HG03432 (cell line): Measurements from ENCODE around the gene PTF1A.
"Not testable (repeated sequence)": the region's sequence is repeated elsewhere in the genome, so short reads cannot be mapped to it uniquely, and the experiment has no call there.

Experiments
- ATAC-seq: cut with Tn5 transposase; IDR thresholded peaks from one replicate; pipeline ENCODE4 v1.9.1; 2021; ENCODE audit warnings: mild to moderate bottlenecking, moderate library complexity; ENCODE audit not compliant: unreplicated experiment

The PTF1A gene

DNA sequence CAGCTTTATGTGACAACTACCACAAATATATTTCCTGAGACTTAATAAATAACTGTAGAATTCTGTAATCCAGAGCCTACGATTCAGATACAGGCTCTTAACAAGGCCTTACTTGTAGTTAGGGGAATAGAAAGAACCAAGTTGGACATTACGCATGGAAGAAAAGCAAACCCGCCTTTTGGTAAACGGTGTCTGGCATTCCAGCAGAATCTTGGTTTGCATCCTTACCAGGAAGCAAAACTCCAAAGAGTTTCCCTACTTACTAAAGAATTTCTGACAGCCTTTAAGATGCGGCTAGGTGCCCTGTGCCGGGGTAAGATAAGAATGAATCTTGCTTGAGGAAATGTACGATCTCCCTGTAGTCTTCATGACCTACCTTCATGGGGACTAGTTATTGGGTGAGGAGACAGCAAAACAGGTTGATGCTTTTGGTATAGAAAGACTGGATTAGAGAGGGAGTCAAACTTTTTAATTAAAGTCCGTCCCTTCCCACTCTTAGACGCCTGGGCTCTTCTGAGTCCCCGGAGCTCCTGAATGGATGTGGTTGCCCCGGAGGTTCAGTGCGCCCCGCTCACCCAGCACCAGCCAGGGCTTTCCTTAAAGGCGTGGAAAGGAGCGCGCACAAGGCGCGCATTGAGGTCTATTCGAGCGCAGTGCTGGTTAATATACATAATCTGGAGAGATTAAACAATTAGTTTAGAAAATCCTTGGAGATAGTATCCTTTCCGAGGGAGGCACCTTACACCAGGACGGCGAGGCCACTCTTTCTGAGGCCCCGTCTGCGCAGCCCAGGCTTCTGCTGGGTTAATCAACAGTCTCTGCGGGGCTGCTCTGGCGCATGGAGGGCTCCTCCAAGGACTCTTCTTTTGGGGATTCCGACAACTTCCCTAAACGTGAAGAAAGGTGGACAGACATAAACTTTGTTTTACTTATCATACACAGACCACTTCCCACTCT lies 11.5 kb downstream of the PTF1A start:
- no peak for ATAC-seq

DNA sequence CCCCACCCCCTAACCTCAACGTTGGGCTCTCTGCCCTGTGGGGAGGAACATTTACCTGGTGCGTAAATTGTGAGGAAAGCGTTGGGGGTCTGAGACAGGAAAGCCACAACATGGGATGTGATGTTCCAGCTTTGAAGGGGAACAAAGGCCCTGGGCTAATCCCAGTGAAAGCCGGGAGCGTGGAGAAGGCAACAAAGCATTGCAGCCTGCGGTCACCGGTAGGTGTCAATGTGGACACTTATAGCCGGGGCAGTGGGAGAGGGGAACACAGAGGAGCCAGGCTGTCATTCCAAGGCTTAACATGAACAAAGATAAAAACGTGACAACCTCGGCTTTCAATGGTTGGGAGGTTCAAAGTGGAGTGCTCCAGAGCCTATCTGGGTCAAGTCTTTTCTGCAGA lies 12.7 kb downstream of the PTF1A start:
- ATAC-seq = no peak

GRCh38 chr10:23205972-23206642 lies 14.0 kb downstream of the PTF1A start:
- no peak for ATAC-seq

DNA sequence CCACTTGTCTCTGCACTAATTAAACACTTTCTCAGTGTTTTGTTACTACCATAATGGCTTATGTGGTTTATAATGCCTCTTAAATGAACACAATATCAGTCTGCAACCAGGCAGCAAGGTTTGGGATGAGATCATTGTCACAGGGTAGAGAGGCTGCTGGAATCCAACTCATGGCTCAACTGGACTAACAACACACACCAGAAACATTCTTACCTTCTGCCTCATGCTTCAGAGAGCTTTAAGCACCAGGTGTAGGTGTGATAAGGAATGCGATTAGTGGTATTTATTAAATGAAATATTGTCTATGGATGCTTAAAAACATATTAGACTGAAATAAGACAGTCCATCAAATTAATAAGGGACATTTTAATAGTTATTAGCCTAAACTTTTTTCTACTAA lies 25.4 kb downstream of the PTF1A start:
- ATAC-seq = no peak

DNA sequence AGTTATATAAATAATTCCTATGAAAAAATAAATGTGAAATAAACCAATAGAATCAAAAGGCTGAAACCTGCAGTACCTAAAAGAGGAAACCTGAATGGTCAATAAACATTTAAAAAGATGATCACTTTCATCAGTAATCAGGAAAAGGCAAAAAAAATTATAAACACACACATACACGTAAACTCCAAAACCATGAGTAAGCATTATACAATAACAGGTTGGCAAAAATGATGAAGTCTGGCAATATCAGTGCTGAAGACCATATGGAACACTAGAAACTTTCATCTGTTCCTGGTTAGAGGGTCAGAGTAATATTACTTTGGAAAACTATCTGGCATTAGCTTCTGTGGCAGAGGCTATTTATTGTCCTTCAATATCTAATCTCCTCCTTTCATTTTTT lies 38.5 kb downstream of the PTF1A start:
- ATAC-seq = no peak

- no peak for ATAC-seq
Observed at GRCh38 chr10:23238015-23238414, 45.9 kb downstream of the PTF1A start.

GRCh38 chr10:23241779-23242178 lies 49.7 kb downstream of the PTF1A start:
- not testable (repeated sequence) for ATAC-seq
